NCI-H526 (cell line): ENCODE measurements around the gene LCNL1.

Experiments
- DNase-seq, 2 experiments: peaks; one replicate each; lab custom pipeline; 2025; lab: John Stamatoyannopoulos, UW

Gene LCNL1

GRCh38 chr9:136947028-136947891 lies 35.5 kb upstream of the LCNL1 start:
- DNase-seq: no peak

GRCh38 chr9:136947955-136948510 lies 34.8 kb upstream of the LCNL1 start:
- peak in 1 of 2 experiments; percentile 29 for DNase-seq

GRCh38 chr9:136949239-136949816 lies 33.5 kb upstream of the LCNL1 start:
- peak in 1 of 2 experiments; percentile 74 for DNase-seq

- peak; percentile 77 to 95 for DNase-seq
These were observed 32.8 kb upstream of the LCNL1 start for GRCh38 chr9:136949817-136950655.

GRCh38 chr9:136950656-136951276 lies 32.0 kb upstream of the LCNL1 start:
- DNase-seq: no peak

GRCh38 chr9:136951541-136952320 lies 31.1 kb upstream of the LCNL1 start, which contains the start of gene LCN12:
Gene LCN12, plus strand, starts transcription at chr9:136952273. Its CDS starts 55 bp downstream, at chr9:136952328.
- no peak for DNase-seq

- DNase-seq: no peak
These were observed 30.4 kb upstream of the LCNL1 start for GRCh38 chr9:136952321-136952850.

- no peak for DNase-seq
These were observed 29.7 kb upstream of the LCNL1 start for GRCh38 chr9:136952876-136953770.

GRCh38 chr9:136953771-136954269 lies 29.0 kb upstream of the LCNL1 start:
- DNase-seq: no peak

GRCh38 chr9:136954270-136955083 lies 28.3 kb upstream of the LCNL1 start:
- no peak for DNase-seq

- DNase-seq: no peak
These were observed 27.4 kb upstream of the LCNL1 start for GRCh38 chr9:136955202-136955942.

- no peak for DNase-seq
These were observed 26.9 kb upstream of the LCNL1 start for GRCh38 chr9:136955943-136956335.

- DNase-seq: no peak
These were observed 26.2 kb upstream of the LCNL1 start for GRCh38 chr9:136956604-136957003.

- DNase-seq: no peak
These were observed 25.3 kb upstream of the LCNL1 start for GRCh38 chr9:136957461-136957860.

GRCh38 chr9:136957901-136958300 lies 24.9 kb upstream of the LCNL1 start:
- DNase-seq: no peak

GRCh38 chr9:136958473-136958872 lies 24.3 kb upstream of the LCNL1 start:
- DNase-seq: no peak

GRCh38 chr9:136958898-136959850 lies 23.6 kb upstream of the LCNL1 start:
- DNase-seq: no peak
